ENCODE results near the gene DGKH. TPM values are rescaled to one million over a fixed set of nuclear protein-coding genes. Genes with fewer than 3 reads are reported as not detected.

Gene DGKH
- total RNA-seq, 1 donor from 2014 or later: 18.7 TPM

DNA sequence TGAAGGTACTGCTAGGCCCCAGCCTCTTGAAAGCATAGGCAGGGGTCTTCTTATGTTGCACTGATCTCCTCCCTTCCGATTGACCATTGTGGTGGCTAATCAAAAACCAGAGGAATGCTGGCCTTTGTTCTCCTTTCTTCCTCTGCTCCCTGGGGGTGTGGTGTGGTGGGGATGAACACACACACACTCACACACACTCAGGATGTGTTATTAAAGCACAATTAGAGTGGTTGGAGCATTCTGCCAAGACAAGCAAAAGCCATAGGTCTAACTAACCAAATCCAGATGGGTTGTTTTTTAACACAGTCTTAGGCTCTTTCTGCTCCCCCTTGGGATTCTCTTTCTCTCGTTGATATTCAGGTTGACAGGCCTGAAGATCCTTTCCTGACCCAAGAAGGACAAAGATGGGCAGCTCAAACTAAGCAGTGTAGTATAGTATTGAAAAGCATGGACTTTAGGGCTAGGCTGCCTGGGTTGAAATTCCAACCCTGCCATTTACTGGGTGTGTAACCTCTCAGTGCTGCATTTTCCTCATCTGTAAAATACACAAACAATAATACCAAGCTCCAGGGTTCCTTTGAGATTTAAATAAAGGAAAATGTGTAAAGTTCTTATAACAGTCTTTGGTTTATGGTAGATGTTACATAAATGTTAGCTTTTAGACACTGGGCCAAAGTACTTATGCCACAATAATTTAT lies 25.5 kb upstream of the DGKH start:
- TF ChIP-seq, protein P1, sequence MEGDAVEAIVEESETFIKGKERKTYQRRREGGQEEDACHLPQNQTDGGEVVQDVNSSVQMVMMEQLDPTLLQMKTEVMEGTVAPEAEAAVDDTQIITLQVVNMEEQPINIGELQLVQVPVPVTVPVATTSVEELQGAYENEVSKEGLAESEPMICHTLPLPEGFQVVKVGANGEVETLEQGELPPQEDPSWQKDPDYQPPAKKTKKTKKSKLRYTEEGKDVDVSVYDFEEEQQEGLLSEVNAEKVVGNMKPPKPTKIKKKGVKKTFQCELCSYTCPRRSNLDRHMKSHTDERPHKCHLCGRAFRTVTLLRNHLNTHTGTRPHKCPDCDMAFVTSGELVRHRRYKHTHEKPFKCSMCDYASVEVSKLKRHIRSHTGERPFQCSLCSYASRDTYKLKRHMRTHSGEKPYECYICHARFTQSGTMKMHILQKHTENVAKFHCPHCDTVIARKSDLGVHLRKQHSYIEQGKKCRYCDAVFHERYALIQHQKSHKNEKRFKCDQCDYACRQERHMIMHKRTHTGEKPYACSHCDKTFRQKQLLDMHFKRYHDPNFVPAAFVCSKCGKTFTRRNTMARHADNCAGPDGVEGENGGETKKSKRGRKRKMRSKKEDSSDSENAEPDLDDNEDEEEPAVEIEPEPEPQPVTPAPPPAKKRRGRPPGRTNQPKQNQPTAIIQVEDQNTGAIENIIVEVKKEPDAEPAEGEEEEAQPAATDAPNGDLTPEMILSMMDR (IDR thresholded peaks at IDR 0.05): no peak
- intact Hi-C loops (cut with DNase I): no loop called here
- Histone ChIP-seq H3K36me3 (no peaks in the 10 kb centered on the region), H3K9me3 (no peaks in the 10 kb centered on the region), H3K4me1 (no peaks in the 10 kb centered on the region), H3K27me3 (ENCODE audit: low read depth) (no peaks in the 10 kb centered on the region), H3K4me3 (no peak overlapping the region), H3K27ac (no peak overlapping the region)
- no peak for ATAC-seq
- DNase-seq: no peak

DNA sequence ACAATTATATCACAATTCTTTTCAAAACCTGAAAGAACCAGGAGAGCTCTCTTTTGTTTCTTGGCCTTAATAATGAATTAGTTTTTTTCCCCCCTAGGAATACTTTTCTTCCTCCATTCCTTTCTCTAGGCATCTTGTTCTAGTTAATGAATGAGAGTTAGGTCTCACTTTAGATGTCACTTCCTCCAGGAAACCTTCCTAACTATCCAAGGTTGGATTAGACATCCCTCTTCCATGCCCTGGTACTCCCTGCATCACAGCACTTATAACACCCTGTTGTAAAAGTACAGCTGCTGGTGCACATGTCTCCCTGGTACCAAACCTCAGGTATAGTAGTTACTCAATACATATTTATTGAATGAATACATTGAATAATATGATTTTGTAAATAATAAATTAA lies 21.2 kb upstream of the DGKH start:
- TF ChIP-seq, protein P1 (IDR thresholded peaks at IDR 0.05): no peak
- DNase-seq (no peak), ATAC-seq (no peak)
- Histone ChIP-seq H3K36me3 (no peaks in the 10 kb centered on the region), H3K9me3 (no peaks in the 10 kb centered on the region), H3K27me3 (ENCODE audit: low read depth) (no peaks in the 10 kb centered on the region), H3K4me1 (no peaks in the 10 kb centered on the region), H3K27ac (no peak overlapping the region), H3K4me3 (no peak overlapping the region)
- intact Hi-C loops (cut with DNase I): no loop called here

DNA sequence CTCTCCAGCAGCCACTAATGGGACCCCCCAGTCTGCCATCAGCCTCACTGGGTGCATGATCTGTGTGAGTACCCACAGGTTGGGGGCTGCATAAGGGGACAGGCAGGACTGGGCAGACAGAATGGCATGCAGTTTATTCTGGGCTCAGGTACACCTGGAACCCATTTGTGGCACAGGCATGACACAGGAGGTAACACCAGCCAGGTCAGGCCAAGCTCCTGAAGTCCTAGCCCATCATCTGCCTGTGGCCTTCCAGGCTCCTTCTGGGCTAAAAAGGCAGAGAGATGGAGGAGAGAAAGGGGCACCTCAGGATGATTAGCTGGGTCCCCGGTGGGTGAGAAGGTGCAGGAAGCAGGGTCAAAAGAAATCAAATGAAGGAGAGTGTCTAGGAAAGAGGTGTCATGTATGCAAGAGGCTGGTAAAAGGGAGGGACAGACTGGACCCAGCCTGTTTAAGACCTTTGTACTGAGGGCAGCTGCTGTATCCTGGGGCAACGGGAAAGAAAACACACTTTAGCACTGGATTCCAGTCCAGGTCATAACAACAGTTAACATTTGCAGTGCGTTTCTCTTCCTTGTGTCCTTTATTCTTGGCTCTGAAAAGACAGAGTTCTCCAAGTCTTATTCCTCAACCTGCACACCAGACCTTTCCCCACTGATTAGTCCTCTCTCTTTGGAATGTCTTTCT lies 20.2 kb upstream of the DGKH start:
- TF ChIP-seq, protein P1 (IDR thresholded peaks at IDR 0.05): no peak
- H3K9me3 ChIP-seq: no peaks in the 10 kb centered on the region
- H3K36me3 ChIP-seq: no peaks in the 10 kb centered on the region
- no peak overlapping the region for H3K27ac ChIP-seq
- intact Hi-C loops (cut with DNase I): no loop called here
- no peak for ATAC-seq
- H3K27me3 ChIP-seq (ENCODE audit: low read depth): no peaks in the 10 kb centered on the region
- DNase-seq: no peak
- H3K4me3 ChIP-seq: no peak overlapping the region
- no peaks in the 10 kb centered on the region for H3K4me1 ChIP-seq

DNA sequence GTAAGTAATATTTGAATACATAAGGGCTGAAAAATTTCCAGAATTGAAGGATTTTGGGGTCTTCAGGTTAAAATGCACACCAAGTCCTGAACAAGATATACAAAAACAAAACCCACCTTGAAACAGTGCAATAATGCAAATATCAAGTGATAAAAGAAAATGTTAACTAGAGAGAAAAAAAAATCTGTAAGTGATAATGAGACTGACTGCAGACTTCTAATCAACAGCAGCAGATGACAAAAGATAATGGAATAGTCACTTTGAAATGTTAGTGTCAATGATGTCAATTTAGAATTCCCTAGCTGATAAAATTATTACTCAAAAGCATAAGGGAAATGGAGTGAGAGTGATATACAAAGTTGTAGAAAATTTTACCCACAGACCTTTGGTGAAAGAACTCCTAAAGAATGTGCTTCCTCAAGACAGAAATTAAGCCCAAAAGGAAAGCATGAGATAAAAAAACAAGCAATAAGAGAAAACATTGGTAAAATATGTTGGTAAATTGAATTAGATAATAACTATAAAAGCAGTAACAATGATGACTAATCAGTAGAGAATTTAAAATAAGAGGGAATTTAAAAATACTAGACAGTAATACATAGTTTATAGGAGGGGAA lies 12.4 kb upstream of the DGKH start:
- H3K4me3 ChIP-seq: no peak overlapping the region
- H3K9me3 ChIP-seq: no peaks in the 10 kb centered on the region
- DNase-seq (no peak), ATAC-seq (no peak)
- H3K36me3 ChIP-seq: no peaks in the 10 kb centered on the region
- H3K27me3 ChIP-seq (ENCODE audit: low read depth): no peaks in the 10 kb centered on the region
- peaks cover 8% of the 10 kb centered on the region for H3K4me1 ChIP-seq
- no peak overlapping the region for H3K27ac ChIP-seq
- intact Hi-C loops (cut with DNase I): no loop called here
- TF ChIP-seq, protein P1 (IDR thresholded peaks at IDR 0.05): no peak

DNA sequence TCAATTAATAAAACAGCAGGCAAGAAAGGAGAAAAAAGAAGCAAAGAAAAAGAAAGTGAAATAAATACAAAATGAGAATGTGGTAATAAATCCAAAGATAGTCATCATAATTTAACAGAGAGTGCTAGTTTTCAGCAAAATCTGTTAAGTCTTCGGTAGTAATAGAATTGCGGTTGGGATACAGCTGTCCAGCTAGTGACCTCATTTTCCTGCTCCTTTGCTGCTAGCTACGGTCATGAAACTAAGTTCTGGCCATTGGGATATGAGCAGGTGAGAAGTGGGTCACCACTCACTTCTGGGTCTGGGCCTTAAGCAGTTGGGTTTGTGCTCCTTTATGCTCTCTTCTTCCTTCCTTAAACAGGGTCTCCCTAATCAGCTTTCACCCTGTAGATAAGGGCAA lies 11.7 kb upstream of the DGKH start:
- no peaks in the 10 kb centered on the region for H3K36me3 ChIP-seq
- H3K4me3 ChIP-seq: no peak overlapping the region
- no peaks in the 10 kb centered on the region for H3K27me3 ChIP-seq (ENCODE audit: low read depth)
- H3K27ac ChIP-seq: no peak overlapping the region
- DNase-seq (no peak), ATAC-seq (no peak)
- H3K4me1 ChIP-seq: peaks cover 13% of the 10 kb centered on the region
- no peaks in the 10 kb centered on the region for H3K9me3 ChIP-seq
- TF ChIP-seq, protein P1 (IDR thresholded peaks at IDR 0.05): no peak
- intact Hi-C loops (cut with DNase I): no loop called here
